ENCODE data around the gene HIGD1C. TPM values are rescaled to one million over a fixed set of nuclear protein-coding genes. Genes with fewer than 3 reads are reported as not detected.
"Not testable (repeated sequence)": the region's sequence is repeated elsewhere in the genome, so short reads cannot be mapped to it uniquely, and the experiment has no call there.

Gene HIGD1C
- total RNA-seq (not detected), polyA plus RNA-seq (not detected)
- long read RNA-seq, donor 1, result 0 reads
- long read RNA-seq, donor 2, partial matches to known transcripts, result 0 of 1 reads
- long read RNA-seq, donor 2, other reads (novel, unspliced or antisense), result 1 of 1 reads

DNA sequence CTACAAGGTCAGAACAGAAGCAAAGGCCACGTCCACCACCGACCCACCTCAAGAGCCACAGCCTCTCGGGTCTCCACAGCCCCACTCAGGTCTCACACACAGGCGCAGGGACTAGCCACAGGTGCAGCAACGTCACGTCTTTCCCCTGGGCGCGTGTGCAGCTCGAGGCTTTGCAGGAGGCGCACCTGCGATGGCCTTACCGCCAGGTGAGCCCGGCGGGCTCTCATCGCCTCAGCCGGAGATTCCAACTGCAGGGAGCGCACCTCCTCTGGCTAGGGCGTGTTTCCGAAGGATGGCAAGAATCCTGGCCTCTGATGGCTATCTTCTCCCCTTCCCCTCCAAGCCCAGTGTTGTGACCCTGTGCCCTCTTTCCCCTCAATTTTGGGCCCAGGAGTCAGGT lies at the start of gene HIGD1C:
HIGD1C (plus strand) TSS at position 35 of the 400 bp plus-strand sequence. CDS start 1,455 bp downstream, outside the sequence.
- ATAC-seq (ENCODE audit: low FRiP score), result no peak
- intact Hi-C loops (cut with DNase I), result no loop called here
- H3K4me3 ChIP-seq (ENCODE audit: low read length in 2 of 2), result no peak within 1 kb of the TSS
- no peaks in the 10 kb centered on the region for H3K9me3 ChIP-seq (ENCODE audit: control insufficient read depth, low read length)
- H3K27ac ChIP-seq (ENCODE audit: low read depth in 1 of 2, low read length in 2 of 2), result no peak within 1 kb of the TSS
- 94 to 95% methylated on average over 19 of the region's 19 CpGs for WGBS, 2 donors
- H3K27me3 ChIP-seq (ENCODE audit: control insufficient read depth in 1 of 2, insufficient read depth in 2 of 2, low read length in 1 of 2), result no peaks in the 10 kb centered on the region
- no peak for DNase-seq
- no peaks in the 10 kb centered on the region for H3K4me1 ChIP-seq (ENCODE audit: control insufficient read depth in 1 of 2, insufficient read depth in 2 of 2, low read length in 2 of 2)
- H3K36me3 ChIP-seq (ENCODE audit: control insufficient read depth in 1 of 2, insufficient read depth in 2 of 2, low read length in 1 of 2), result no peaks in the 10 kb centered on the region

DNA sequence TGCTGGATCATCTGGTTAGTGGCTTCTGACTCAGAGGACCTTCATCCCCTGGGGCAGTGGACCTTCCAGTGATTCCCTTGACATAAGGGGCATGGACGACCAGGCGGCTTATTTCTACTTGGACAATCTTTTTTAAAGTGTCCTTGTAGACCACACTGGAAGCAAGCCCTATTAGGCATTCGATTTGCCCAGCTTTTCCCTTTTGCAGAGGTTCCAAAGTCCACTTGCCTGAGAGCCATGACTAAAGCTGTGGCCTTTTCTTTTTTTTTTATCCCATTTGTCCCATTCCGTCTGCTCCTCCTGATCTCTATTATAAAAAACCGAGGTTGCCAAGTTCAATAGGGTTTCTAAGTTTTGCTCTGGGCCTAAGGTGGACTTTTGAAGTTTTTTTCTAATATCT lies 43.9 kb upstream of the HIGD1C start:
- intact Hi-C loops (cut with DNase I); DNase-seq; H3K36me3 ChIP-seq (ENCODE audit: control insufficient read depth in 1 of 2, insufficient read depth in 2 of 2, low read length in 1 of 2); H3K9me3 ChIP-seq (ENCODE audit: control insufficient read depth, low read length); ATAC-seq (ENCODE audit: low FRiP score); H3K27ac ChIP-seq (ENCODE audit: low read depth in 1 of 2, low read length in 2 of 2); H3K4me3 ChIP-seq (ENCODE audit: low read length in 2 of 2); H3K27me3 ChIP-seq (ENCODE audit: control insufficient read depth in 1 of 2, insufficient read depth in 2 of 2, low read length in 1 of 2); H3K4me1 ChIP-seq (ENCODE audit: control insufficient read depth in 1 of 2, insufficient read depth in 2 of 2, low read length in 2 of 2): not testable (repeated sequence)
- 87 to 89% methylated on average over 5 of the region's 5 CpGs for WGBS, 2 donors

DNA sequence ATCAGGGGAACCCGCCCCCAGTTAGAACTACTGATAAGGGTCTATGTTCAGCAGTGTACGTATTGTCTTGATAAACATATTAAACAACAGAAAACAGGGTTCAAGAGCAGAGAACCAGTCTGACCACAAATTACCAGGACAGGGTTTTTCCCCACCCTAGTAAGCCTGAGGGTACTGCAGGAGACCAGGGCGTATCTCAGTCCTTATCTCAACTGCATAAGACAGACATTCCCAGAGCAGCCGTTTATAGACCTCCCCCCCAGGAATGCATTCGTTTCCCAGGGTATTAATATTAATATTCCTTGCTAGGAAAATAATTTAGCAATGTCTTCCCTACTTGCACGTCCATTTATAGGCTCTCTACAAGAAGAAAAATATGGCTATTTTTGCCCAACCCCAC lies 40.0 kb upstream of the HIGD1C start:
- H3K4me3 ChIP-seq (ENCODE audit: low read length in 2 of 2); DNase-seq; ATAC-seq (ENCODE audit: low FRiP score); intact Hi-C loops (cut with DNase I); H3K9me3 ChIP-seq (ENCODE audit: control insufficient read depth, low read length); H3K27me3 ChIP-seq (ENCODE audit: control insufficient read depth in 1 of 2, insufficient read depth in 2 of 2, low read length in 1 of 2); H3K27ac ChIP-seq (ENCODE audit: low read depth in 1 of 2, low read length in 2 of 2); H3K36me3 ChIP-seq (ENCODE audit: control insufficient read depth in 1 of 2, insufficient read depth in 2 of 2, low read length in 1 of 2); H3K4me1 ChIP-seq (ENCODE audit: control insufficient read depth in 1 of 2, insufficient read depth in 2 of 2, low read length in 2 of 2): not testable (repeated sequence)
- 77 to 80% methylated on average over 6 of the region's 6 CpGs for WGBS, 2 donors

DNA sequence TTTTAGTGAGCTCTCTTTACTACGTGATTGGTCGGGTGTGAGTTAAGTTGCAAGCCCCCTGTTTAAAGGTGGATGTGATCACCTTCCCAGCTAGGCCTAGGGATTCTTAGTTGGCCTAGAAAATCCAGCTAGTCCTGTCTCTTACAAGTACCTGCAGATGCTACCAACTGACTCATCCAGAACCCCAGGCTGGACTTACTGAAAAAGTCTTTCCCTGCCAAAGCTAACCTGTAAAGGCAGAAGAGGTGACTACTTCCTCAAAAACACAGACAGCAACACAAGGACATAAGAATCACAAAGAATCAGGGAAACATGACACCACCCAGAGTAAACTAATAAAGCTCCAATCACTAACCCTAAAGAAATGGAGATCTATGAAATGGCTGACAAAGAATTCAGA lies 39.1 kb upstream of the HIGD1C start:
- H3K27me3 ChIP-seq (ENCODE audit: control insufficient read depth in 1 of 2, insufficient read depth in 2 of 2, low read length in 1 of 2), result no peaks in the 10 kb centered on the region
- peaks cover 6% of the 10 kb centered on the region for H3K9me3 ChIP-seq (ENCODE audit: control insufficient read depth, low read length)

DNA sequence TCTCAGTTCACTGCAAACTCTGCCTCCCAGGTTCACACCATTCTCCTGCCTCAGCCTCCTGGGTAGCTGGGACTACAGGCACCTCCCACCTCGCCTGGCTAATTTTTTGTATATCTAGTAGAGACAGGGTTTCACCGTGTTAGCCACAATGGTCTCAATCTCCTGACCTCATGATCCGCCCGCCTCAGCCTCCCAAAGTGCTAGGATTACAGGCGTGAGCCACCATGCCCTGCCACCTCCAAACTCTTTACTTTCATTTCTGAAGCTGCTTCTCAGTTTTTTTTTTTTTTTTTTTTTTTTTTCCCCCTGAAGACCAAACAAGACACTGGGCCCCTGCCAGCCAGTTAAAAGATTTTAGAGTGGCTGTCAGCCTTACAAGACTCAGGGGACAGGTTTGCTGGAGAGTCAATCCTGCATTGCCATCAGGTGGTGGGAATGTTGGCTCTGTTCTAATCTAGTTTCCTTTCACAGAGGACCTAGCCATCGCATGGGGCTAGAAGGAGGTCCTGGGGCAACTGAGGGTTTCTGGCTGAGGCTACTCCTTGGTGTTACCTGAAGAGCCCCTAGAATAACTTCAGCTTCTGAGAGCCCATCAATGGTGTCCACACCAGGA lies 37.4 kb upstream of the HIGD1C start:
- no peak overlapping the region for H3K27ac ChIP-seq (ENCODE audit: low read depth in 1 of 2, low read length in 2 of 2)
- no peak for ATAC-seq (ENCODE audit: low FRiP score)
- H3K27me3 ChIP-seq (ENCODE audit: control insufficient read depth in 1 of 2, insufficient read depth in 2 of 2, low read length in 1 of 2), result no peaks in the 10 kb centered on the region
- H3K36me3 ChIP-seq (ENCODE audit: control insufficient read depth in 1 of 2, insufficient read depth in 2 of 2, low read length in 1 of 2), result no peaks in the 10 kb centered on the region
- no peaks in the 10 kb centered on the region for H3K4me1 ChIP-seq (ENCODE audit: control insufficient read depth in 1 of 2, insufficient read depth in 2 of 2, low read length in 2 of 2)
- H3K4me3 ChIP-seq (ENCODE audit: low read length in 2 of 2), result no peak overlapping the region
- intact Hi-C loops (cut with DNase I), result no loop called here
- 83 to 94% methylated on average over 6 of the region's 6 CpGs for WGBS, 2 donors
- peaks cover 6% of the 10 kb centered on the region for H3K9me3 ChIP-seq (ENCODE audit: control insufficient read depth, low read length)
- no peak for DNase-seq

More for the DNA sequence above, 39.1 kb upstream of the HIGD1C start:
- DNase-seq, result no peak
- intact Hi-C loops (cut with DNase I), result no loop called here
- Histone ChIP-seq H3K4me3 (ENCODE audit: low read length in 2 of 2) (no peak overlapping the region), H3K36me3 (ENCODE audit: control insufficient read depth in 1 of 2, insufficient read depth in 2 of 2, low read length in 1 of 2) (no peaks in the 10 kb centered on the region), H3K27ac (ENCODE audit: low read depth in 1 of 2, low read length in 2 of 2) (no peak overlapping the region), H3K4me1 (ENCODE audit: control insufficient read depth in 1 of 2, insufficient read depth in 2 of 2, low read length in 2 of 2) (no peaks in the 10 kb centered on the region)
- ATAC-seq (ENCODE audit: low FRiP score), result no peak
- 87 to 94% methylated on average over 2 of the region's 2 CpGs for WGBS, 2 donors

DNA sequence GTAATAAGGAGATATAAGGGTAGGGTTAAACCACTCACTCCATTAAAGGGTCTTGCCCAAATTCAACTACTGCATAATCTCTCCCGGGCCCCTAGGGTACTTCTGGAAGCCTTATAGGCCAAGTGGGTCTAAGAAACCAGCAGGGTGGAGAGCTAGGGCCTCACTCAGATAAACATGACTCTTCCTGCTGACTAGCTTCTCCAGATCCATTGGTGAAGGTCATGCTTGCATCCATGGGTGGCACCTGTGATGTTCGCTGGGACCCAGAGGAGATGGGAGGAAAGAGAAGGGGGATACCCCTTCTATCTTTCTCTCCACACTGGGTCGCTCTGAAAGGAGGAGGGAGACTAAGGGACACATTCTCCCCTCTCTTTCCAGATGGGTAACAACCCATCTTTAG lies 36.1 kb upstream of the HIGD1C start:
- WGBS, 2 donors, result 69 to 98% methylated on average over 2 to 3 of the region's 3 CpGs
- H3K9me3 ChIP-seq (ENCODE audit: control insufficient read depth, low read length), result peaks cover 6% of the 10 kb centered on the region

DNA sequence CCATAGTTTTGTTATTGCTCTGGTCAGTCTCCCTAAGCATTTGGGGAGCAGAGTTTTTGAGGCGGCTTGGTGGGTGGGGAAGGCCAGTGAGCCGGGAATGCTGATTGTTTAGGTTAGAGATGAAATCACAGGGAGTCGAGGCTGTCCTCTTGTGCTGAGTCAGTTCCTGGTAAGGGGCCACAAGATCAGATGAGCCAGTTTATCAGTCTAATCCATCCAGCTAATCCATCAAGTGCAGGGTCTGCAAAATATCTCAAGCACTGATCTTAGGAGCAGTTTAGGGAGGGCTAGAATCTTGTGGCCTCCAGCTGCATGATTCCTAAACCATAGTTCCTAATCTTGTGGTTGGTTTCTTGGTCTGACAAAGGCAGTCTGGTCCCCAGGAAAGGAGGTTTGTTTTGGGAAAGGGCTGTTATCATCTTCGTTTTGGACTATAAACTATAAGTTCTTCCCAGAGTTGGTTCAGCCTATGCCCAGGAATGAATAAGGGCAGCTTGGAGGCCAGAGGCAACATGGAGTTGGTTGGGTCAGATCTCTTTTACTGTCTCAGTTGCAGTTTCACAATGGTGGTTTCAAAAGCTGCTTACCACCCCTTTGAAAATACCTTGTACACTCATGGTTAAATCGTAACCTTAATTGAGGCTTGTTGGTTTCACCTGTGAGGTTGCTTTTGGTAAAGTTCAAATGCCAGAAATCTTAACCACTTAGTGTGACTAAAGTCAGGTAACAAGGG lies 33.6 kb upstream of the HIGD1C start:
- no peak for ATAC-seq (ENCODE audit: low FRiP score)
- H3K4me3 ChIP-seq (ENCODE audit: low read length in 2 of 2), result no peak overlapping the region

More for the DNA sequence above, 36.1 kb upstream of the HIGD1C start:
- H3K4me1 ChIP-seq (ENCODE audit: control insufficient read depth in 1 of 2, insufficient read depth in 2 of 2, low read length in 2 of 2), result no peaks in the 10 kb centered on the region
- no peaks in the 10 kb centered on the region for H3K36me3 ChIP-seq (ENCODE audit: control insufficient read depth in 1 of 2, insufficient read depth in 2 of 2, low read length in 1 of 2)
- no peak overlapping the region for H3K27ac ChIP-seq (ENCODE audit: low read depth in 1 of 2, low read length in 2 of 2)
- ATAC-seq (ENCODE audit: low FRiP score) (no peak), DNase-seq (no peak)
- intact Hi-C loops (cut with DNase I), result no loop called here
- H3K27me3 ChIP-seq (ENCODE audit: control insufficient read depth in 1 of 2, insufficient read depth in 2 of 2, low read length in 1 of 2), result no peaks in the 10 kb centered on the region
- H3K4me3 ChIP-seq (ENCODE audit: low read length in 2 of 2), result no peak overlapping the region

DNA sequence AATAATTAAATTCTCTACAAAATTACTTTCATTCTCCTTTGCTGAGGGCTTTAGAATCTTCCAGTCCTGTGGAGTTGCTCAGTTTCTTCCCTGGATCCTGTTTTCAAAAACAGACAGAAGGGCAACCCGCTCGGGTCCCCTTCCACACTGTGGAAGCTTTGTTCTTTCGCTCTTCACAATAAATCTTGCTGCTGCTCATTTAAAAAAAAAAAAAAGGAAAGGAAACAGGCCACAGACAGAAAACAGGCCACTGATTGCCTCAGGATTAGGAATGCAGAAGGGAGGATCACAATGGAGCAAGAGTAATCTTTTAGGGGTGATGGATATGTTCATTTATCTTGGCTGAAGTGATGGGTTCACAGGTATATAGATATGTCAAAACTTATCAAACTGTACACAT lies 29.5 kb upstream of the HIGD1C start:
- H3K36me3 ChIP-seq (ENCODE audit: control insufficient read depth in 1 of 2, insufficient read depth in 2 of 2, low read length in 1 of 2), result no peaks in the 10 kb centered on the region
- H3K27me3 ChIP-seq (ENCODE audit: control insufficient read depth in 1 of 2, insufficient read depth in 2 of 2, low read length in 1 of 2), result no peaks in the 10 kb centered on the region
- H3K9me3 ChIP-seq (ENCODE audit: control insufficient read depth, low read length), result no peaks in the 10 kb centered on the region
- DNase-seq (no peak), ATAC-seq (ENCODE audit: low FRiP score) (peak; percentile 24)
- WGBS, 2 donors, result 24% methylated on average over 3 of the region's 3 CpGs
- peak overlapping the region in 1 of 2 donors; percentile 8 for H3K4me3 ChIP-seq (ENCODE audit: low read length in 2 of 2)
- intact Hi-C loops (cut with DNase I), result loop anchor here in 1 of 2 donors (10.0 kb wide), 1 partner anchor 98 kb away; no protein-coding TSS in a partner anchor
- H3K27ac ChIP-seq (ENCODE audit: low read depth in 1 of 2, low read length in 2 of 2), result peak overlapping the region in 1 of 2 donors; percentile 87
- H3K4me1 ChIP-seq (ENCODE audit: control insufficient read depth in 1 of 2, insufficient read depth in 2 of 2, low read length in 2 of 2), result peaks cover 0 to 4% of the 10 kb centered on the region in 2 donors

More for the DNA sequence above, 33.6 kb upstream of the HIGD1C start:
- intact Hi-C loops (cut with DNase I), result no loop called here
- no peak for DNase-seq
- Histone ChIP-seq H3K27me3 (ENCODE audit: control insufficient read depth in 1 of 2, insufficient read depth in 2 of 2, low read length in 1 of 2) (no peaks in the 10 kb centered on the region), H3K9me3 (ENCODE audit: control insufficient read depth, low read length) (peaks cover 2% of the 10 kb centered on the region), H3K27ac (ENCODE audit: low read depth in 1 of 2, low read length in 2 of 2) (no peak overlapping the region), H3K36me3 (ENCODE audit: control insufficient read depth in 1 of 2, insufficient read depth in 2 of 2, low read length in 1 of 2) (no peaks in the 10 kb centered on the region), H3K4me1 (ENCODE audit: control insufficient read depth in 1 of 2, insufficient read depth in 2 of 2, low read length in 2 of 2) (peaks cover 0 to 4% of the 10 kb centered on the region in 2 donors)
- 82 to 91% methylated on average over 5 of the region's 5 CpGs for WGBS, 2 donors

Measured in aorta (tissue), 5 donors.